Activated B cell treated with CpG ODN at 0.5 μM for 24 hours (primary cell): ENCODE measurements around the gene LRP1-AS. TPM values are rescaled to one million over a fixed set of nuclear protein-coding genes. Genes with fewer than 3 reads are reported as not detected.
A peak's percentile ranks its signal among the peaks of the same experiment; 100 is the strongest.

Source experiments
- ATAC-seq: fragments of 200-7000 bp; cut with Tn5 transposase; one replicate; pipeline ENCODE4 v1.10.0; 2021; ENCODE audit warnings: low read depth, mild to moderate bottlenecking, moderate library complexity
- CTCF ChIA-PET: fragments of 350-600 bp; sonication (Branson Sonifier 250); formaldehyde crosslinking; loops from one replicate; lab custom pipeline; 2021; ENCODE audit warnings: antibody characterized with exemption; lab: Charles Lee
- POLR2A ChIA-PET: fragments of 350-600 bp; sonication (Branson Sonifier 250); formaldehyde crosslinking; loops from one replicate; lab custom pipeline; 2021; ENCODE audit warnings: antibody characterized with exemption; lab: Charles Lee
- DNase-seq: peaks from one replicate; pipeline ENCODE4 v3.0.0; 2022
- H3K27ac Mint-ChIP-seq: one replicate; pipeline ENCODE4 v1.8.0; 2020; ENCODE audit warnings: mixed read lengths
- H3K27me3 Mint-ChIP-seq: one replicate; pipeline ENCODE4 v1.8.0; 2021; ENCODE audit warnings: mixed read lengths
- H3K36me3 Mint-ChIP-seq: one replicate; pipeline ENCODE4 v1.8.0; 2021; ENCODE audit warnings: low read depth, mixed read lengths
- H3K4me1 Mint-ChIP-seq: one replicate; pipeline ENCODE4 v1.8.0; 2021; ENCODE audit warnings: mixed read lengths
- H3K4me3 Mint-ChIP-seq: one replicate; pipeline ENCODE4 v1.8.0; 2020; ENCODE audit warnings: mild to moderate bottlenecking, mixed read lengths
- H3K9me3 Mint-ChIP-seq: one replicate; pipeline ENCODE4 v1.8.0; 2020; ENCODE audit warnings: mixed read lengths
- CTCF ChIP-seq: fragments of 200-600 bp; IDR thresholded peaks from one replicate; pipeline ENCODE4 v1.8.0; 2022; ENCODE audit warnings: antibody characterized with exemption, mild to moderate bottlenecking
- intact Hi-C: fragments of 100-400 bp; cut with micrococcal nuclease; formaldehyde crosslinking; loops from one replicate; pipeline ENCODE4 v1.15.1; 2024
- total RNA-seq: library from RNA; stranded (reverse); gene quantifications from 2 replicates; pipeline ENCODE4 v1.2.3, GENCODE V29; 2022

Gene LRP1-AS
- total RNA-seq, 1 donor from 2014 or later: not detected

- ATAC-seq (peak; percentile 26), DNase-seq (no peak)
- peak overlapping the region; percentile 50 for H3K27ac Mint-ChIP-seq
- intact Hi-C loops: no loop called here
- H3K4me3 Mint-ChIP-seq: no peak overlapping the region
- no peak for TF ChIP-seq CTCF
- H3K9me3 Mint-ChIP-seq: no peaks in the 10 kb centered on the region
- ChIA-PET CTCF (no interaction called here), POLR2A (interaction anchor here (16.5 to 17.0 kb wide), 3 partner anchors 2 to 28 kb away, joined by 337 to 692 read pairs (median 692); partner anchors contain the start of genes NAB2, NEMP1 and STAT6)
- H3K36me3 Mint-ChIP-seq: peaks cover 92% of the 10 kb centered on the region
- H3K4me1 Mint-ChIP-seq: peaks cover 29% of the 10 kb centered on the region
- H3K27me3 Mint-ChIP-seq: no peaks in the 10 kb centered on the region
These were observed 45.3 kb downstream of the LRP1-AS start for GRCh38 chr12:57101892-57102695.

- POLR2A ChIA-PET: interaction anchor here (0.7 to 17.0 kb wide), 4 partner anchors 5 to 73 kb away, joined by 3 to 692 read pairs (median 514); partner anchors contain the start of genes NAB2, NEMP1 and STAT6
- Mint-ChIP-seq H3K27ac (peak overlapping the region; percentile 35), H3K36me3 (peaks cover 93% of the 10 kb centered on the region), H3K4me3 (no peak overlapping the region), H3K9me3 (no peaks in the 10 kb centered on the region), H3K27me3 (no peaks in the 10 kb centered on the region), H3K4me1 (peaks cover 37% of the 10 kb centered on the region)
- no peak for TF ChIP-seq CTCF
- ATAC-seq: no peak
- no peak for DNase-seq
- intact Hi-C loops: no loop called here
- CTCF ChIA-PET: interaction anchor here (1.2 to 3.0 kb wide), 3 partner anchors 12 to 31 kb away, joined by 3 to 18 read pairs (median 10); partner anchors contain the start of gene STAT6
These were observed 47.7 kb downstream of the LRP1-AS start for GRCh38 chr12:57099766-57100165.

- Mint-ChIP-seq H3K4me3 (no peak overlapping the region), H3K9me3 (no peaks in the 10 kb centered on the region), H3K4me1 (peaks cover 41% of the 10 kb centered on the region), H3K36me3 (peaks cover 90% of the 10 kb centered on the region), H3K27me3 (no peaks in the 10 kb centered on the region), H3K27ac (peak overlapping the region; percentile 47)
- intact Hi-C loops: no loop called here
- no peak for TF ChIP-seq CTCF
- ATAC-seq: no peak
- CTCF ChIA-PET: interaction anchor here (1.2 to 3.0 kb wide), 3 partner anchors 12 to 30 kb away, joined by 3 to 18 read pairs (median 10); partner anchors contain the start of gene STAT6
- no peak for DNase-seq
- POLR2A ChIA-PET: interaction anchor here (16.5 to 17.0 kb wide), 3 partner anchors 5 to 25 kb away, joined by 337 to 692 read pairs (median 692); partner anchors contain the start of genes NAB2, NEMP1 and STAT6
These were observed 48.2 kb downstream of the LRP1-AS start for GRCh38 chr12:57099047-57099714.

GRCh38 chr12:57098546-57098945 lies 48.9 kb downstream of the LRP1-AS start:
- H3K27ac Mint-ChIP-seq: no peak overlapping the region
- intact Hi-C loops: no loop called here
- DNase-seq (no peak), ATAC-seq (no peak)
- H3K4me3 Mint-ChIP-seq: no peak overlapping the region
- no peaks in the 10 kb centered on the region for H3K9me3 Mint-ChIP-seq
- no peaks in the 10 kb centered on the region for H3K27me3 Mint-ChIP-seq
- H3K4me1 Mint-ChIP-seq: peaks cover 47% of the 10 kb centered on the region
- H3K36me3 Mint-ChIP-seq: peaks cover 88% of the 10 kb centered on the region
- no peak for TF ChIP-seq CTCF
- POLR2A ChIA-PET: interaction anchor here (16.5 to 17.0 kb wide), 3 partner anchors 4 to 24 kb away, joined by 337 to 692 read pairs (median 692); partner anchors contain the start of genes NAB2, NEMP1 and STAT6
- CTCF ChIA-PET: interaction anchor here (1.1 to 3.0 kb wide), 3 partner anchors 13 to 36 kb away, joined by 3 to 18 read pairs (median 10); partner anchors contain the start of gene STAT6
